Measurements from ENCODE around the gene MAFG. TPM values are rescaled to one million over a fixed set of nuclear protein-coding genes. Genes with fewer than 3 reads are reported as not detected.

MAFG gene
- total RNA-seq (2016; rRNA removed; fragmentation: Illumina TruSeq; extraction: Trizol) (12.4 and 14.5 TPM in 2 replicates), polyA plus RNA-seq (2011; rRNA removed) (20.0 TPM in 2 replicates), polyA minus RNA-seq (2011; rRNA and poly(A)+ RNA removed; ENCODE audit: low replicate concordance) (16.8 and 26.4 TPM in 2 replicates), Bru-seq, nascent RNA (percentile 87 among the genes with signal in this experiment), BruChase-seq, experiment 1, labeled RNA remaining after a 6-hour chase (percentile 99 among the genes with signal in this experiment), BruChase-seq, experiment 2, labeled RNA remaining after a 2-hour chase (percentile 99 among the genes with signal in this experiment)
- 2.1 and 2.3 TPM in 2 replicates for total RNA-seq (2016; cell fraction: cytosol; rRNA removed; fragmentation: Illumina TruSeq; extraction: Trizol; ENCODE audit: low read depth)
- total RNA-seq (2016; cell fraction: insoluble cytoplasmic fraction; rRNA removed; fragmentation: Illumina TruSeq; extraction: Trizol), result 9.8 and 14.7 TPM in 2 replicates
- 7.6 TPM in 2 replicates for total RNA-seq (2016; cell fraction: membrane; rRNA removed; fragmentation: Illumina TruSeq; extraction: Trizol)
- total RNA-seq (2016; cell fraction: nucleus; rRNA removed; fragmentation: Illumina TruSeq; extraction: Trizol), result 15.5 and 16.7 TPM in 2 replicates
- polyA plus RNA-seq (2011; cell fraction: cytosol; rRNA removed), result 17.1 and 19.4 TPM in 2 replicates
- polyA plus RNA-seq (2011; cell fraction: nucleus; rRNA removed), result 98.2 and 128 TPM in 2 replicates
- 16.1 and 26.5 TPM in 2 replicates for polyA plus RNA-seq (2012)
- polyA plus RNA-seq (2016; cell fraction: cytosol; fragmentation: Illumina TruSeq; extraction: Trizol; ENCODE audit: low read depth), result 1.4 and 1.6 TPM in 2 replicates
- polyA plus RNA-seq (2016; cell fraction: insoluble cytoplasmic fraction; fragmentation: Illumina TruSeq; extraction: Trizol; ENCODE audit: low read depth), result 9.2 and 10.7 TPM in 2 replicates
- polyA plus RNA-seq (2016; cell fraction: membrane; fragmentation: Illumina TruSeq; extraction: Trizol; ENCODE audit: low read depth), result 4.3 and 4.6 TPM in 2 replicates
- polyA plus RNA-seq (2016; cell fraction: nucleus; fragmentation: Illumina TruSeq; extraction: Trizol; ENCODE audit: insufficient read depth, low read depth), result 38.9 and 41.8 TPM in 2 replicates
- polyA minus RNA-seq (2011; cell fraction: cytosol; rRNA and poly(A)+ RNA removed), result 8.0 and 9.5 TPM in 2 replicates
- polyA minus RNA-seq (2011; cell fraction: nucleus; rRNA and poly(A)+ RNA removed), result 11.9 and 15.8 TPM in 2 replicates
- long read RNA-seq, experiment 1, full-length matches to known transcripts, result 1 of 4 reads
- long read RNA-seq, experiment 1, partial matches to known transcripts, result 0 of 4 reads
- long read RNA-seq, experiment 1, other reads (novel, unspliced or antisense), result 3 of 4 reads
- long read RNA-seq, experiment 2, full-length matches to known transcripts, result 32 of 38 reads
- long read RNA-seq, experiment 2, partial matches to known transcripts, result 1 of 38 reads
- long read RNA-seq, experiment 2, other reads (novel, unspliced or antisense), result 5 of 38 reads

GRCh38 chr17:81927653-81928543, at the start of gene MAFG:
Gene MAFG (minus strand): TSS chr17:81927735. CDS start chr17:81923185, 4,550 bp downstream.
- peaks cover 64% of the 10 kb centered on the region for H3K4me1 ChIP-seq (ENCODE audit: insufficient read depth, low read length)
- under 1% methylated on average over 51 of the region's 98 CpGs for WGBS (ENCODE audit: low lambda C conversion rate)
- in situ Hi-C loops (cut with HindIII; ENCODE audit: extremely low pct_ligation_motif_present, low pct_unique_long_range_greater_than_20kb), result no loop called here
- peak within 1 kb of the TSS; percentile 94 for H3K4me2 ChIP-seq (ENCODE audit: low read depth, low read length)
- H3K27ac ChIP-seq (ENCODE audit: extremely low read length, insufficient read depth, low read length), result peak within 1 kb of the TSS; percentile 92
- ATAC-seq, result peak; percentile 46
- no peaks in the 10 kb centered on the region for H3K9me3 ChIP-seq (ENCODE audit: low read length)
- H3K36me3 ChIP-seq (replicated peaks in 1 of 2; ENCODE audit: control insufficient read depth in 1 of 2, insufficient read depth in 2 of 2, low read length in 2 of 2), result peaks cover 0 to 1% of the 10 kb centered on the region in 2 experiments; a peak in 3 of 5 replicates
- H4K20me1 ChIP-seq (ENCODE audit: insufficient read depth, low read length), result peaks cover 28% of the 10 kb centered on the region
- peak within 1 kb of the TSS; percentile 91 for H3K9ac ChIP-seq (ENCODE audit: insufficient read depth, low read depth, low read length)
- DNase-seq (ENCODE audit: low spot score), result peak; percentile 94
- peaks cover 45% of the 10 kb centered on the region for H3K79me2 ChIP-seq (ENCODE audit: insufficient read depth, low read length)
- BruUV-seq (replicated peaks), result no TSS peak
- H3K27me3 ChIP-seq (ENCODE audit: control insufficient read depth in 1 of 2, insufficient read depth in 2 of 2, low read length in 2 of 2), result no peaks in the 10 kb centered on the region
- no peak for FAIRE-seq
- POLR2A ChIA-PET, result interaction anchor here (0.6 to 6.1 kb wide), 25 partner anchors 10 to 225 kb away, joined by 3 to 71 read pairs (median 5); partner anchors contain the start of genes CENPX, DCXR, LRRC45 and MCRIP1
- CTCF ChIA-PET (ENCODE audit: low intra/inter-chr PET ratio, low total read pairs), result interaction anchor here (1.0 kb wide), 1 partner anchor 93 kb away, joined by 3 read pairs; no protein-coding TSS in a partner anchor
- intact Hi-C loops (cut with micrococcal nuclease; ENCODE audit: unreplicated experiment), result loop anchor here (2.0 kb wide), 1 partner anchor 17 kb away; the partner anchor contains the start of gene PCYT2
- H2AFZ ChIP-seq (ENCODE audit: low read length), result no peak within 1 kb of the TSS
- H3K4me3 ChIP-seq (replicated peaks in 1 of 3; ENCODE audit: insufficient read depth in 1 of 3, low read depth in 2 of 3, low read length in 3 of 3), result peak within 1 kb of the TSS; percentile 79 to 94 (median 91)
- TF ChIP-seq ETV6 (CRISPR knock-in tag; conservative IDR thresholded peaks at IDR 0.05) (peak; percentile 85; the same call in 1 of the 2 replicates), MYC (CRISPR knock-in tag; IDR thresholded peaks at IDR 0.05; ENCODE audit: borderline replicate concordance) (peak; percentile 77), ZSCAN5A (CRISPR knock-in tag; IDR thresholded peaks at IDR 0.05; ENCODE audit: borderline replicate concordance) (no peak), ZNF232 (CRISPR knock-in tag; IDR thresholded peaks at IDR 0.05; ENCODE audit: borderline replicate concordance) (0 out of 2 replicates have a peak, but pooled peaks have one; percentile 42), ZNF24 (IDR thresholded peaks at IDR 0.05) (peak; percentile 36; the same call in 1 of the 2 replicates), ZNF768 (CRISPR knock-in tag; IDR thresholded peaks at IDR 0.05) (peak; percentile 65), KLF15 (CRISPR knock-in tag; IDR thresholded peaks at IDR 0.05; ENCODE audit: borderline replicate concordance) (peak; percentile 69), REPIN1 (CRISPR knock-in tag; IDR thresholded peaks at IDR 0.05; ENCODE audit: borderline replicate concordance, low read depth) (no peak; the same call in 1 of the 2 replicates), ZNF207 (IDR thresholded peaks at IDR 0.05; ENCODE audit: borderline replicate concordance) (no peak), ZNF160 (CRISPR knock-in tag; IDR thresholded peaks at IDR 0.05) (0 out of 2 replicates have a peak, but pooled peaks have one; percentile 78), NFYB (CRISPR knock-in tag; IDR thresholded peaks at IDR 0.05) (0 out of 2 replicates have a peak, but pooled peaks have one; percentile 11)
- TF ChIP-seq, protein P1, sequence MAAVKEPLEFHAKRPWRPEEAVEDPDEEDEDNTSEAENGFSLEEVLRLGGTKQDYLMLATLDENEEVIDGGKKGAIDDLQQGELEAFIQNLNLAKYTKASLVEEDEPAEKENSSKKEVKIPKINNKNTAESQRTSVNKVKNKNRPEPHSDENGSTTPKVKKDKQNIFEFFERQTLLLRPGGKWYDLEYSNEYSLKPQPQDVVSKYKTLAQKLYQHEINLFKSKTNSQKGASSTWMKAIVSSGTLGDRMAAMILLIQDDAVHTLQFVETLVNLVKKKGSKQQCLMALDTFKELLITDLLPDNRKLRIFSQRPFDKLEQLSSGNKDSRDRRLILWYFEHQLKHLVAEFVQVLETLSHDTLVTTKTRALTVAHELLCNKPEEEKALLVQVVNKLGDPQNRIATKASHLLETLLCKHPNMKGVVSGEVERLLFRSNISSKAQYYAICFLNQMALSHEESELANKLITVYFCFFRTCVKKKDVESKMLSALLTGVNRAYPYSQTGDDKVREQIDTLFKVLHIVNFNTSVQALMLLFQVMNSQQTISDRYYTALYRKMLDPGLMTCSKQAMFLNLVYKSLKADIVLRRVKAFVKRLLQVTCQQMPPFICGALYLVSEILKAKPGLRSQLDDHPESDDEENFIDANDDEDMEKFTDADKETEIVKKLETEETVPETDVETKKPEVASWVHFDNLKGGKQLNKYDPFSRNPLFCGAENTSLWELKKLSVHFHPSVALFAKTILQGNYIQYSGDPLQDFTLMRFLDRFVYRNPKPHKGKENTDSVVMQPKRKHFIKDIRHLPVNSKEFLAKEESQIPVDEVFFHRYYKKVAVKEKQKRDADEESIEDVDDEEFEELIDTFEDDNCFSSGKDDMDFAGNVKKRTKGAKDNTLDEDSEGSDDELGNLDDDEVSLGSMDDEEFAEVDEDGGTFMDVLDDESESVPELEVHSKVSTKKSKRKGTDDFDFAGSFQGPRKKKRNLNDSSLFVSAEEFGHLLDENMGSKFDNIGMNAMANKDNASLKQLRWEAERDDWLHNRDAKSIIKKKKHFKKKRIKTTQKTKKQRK (IDR thresholded peaks at IDR 0.05; ENCODE audit: low read length), result no peak

Measured in HepG2 (cell line).